ENCODE results near the gene UVSSA. TPM values are rescaled to one million over a fixed set of nuclear protein-coding genes. Genes with fewer than 3 reads are reported as not detected.

The UVSSA gene
- total RNA-seq, 3 donors from 2014 or later (not counting 1 experiment from before 2014, with no cell fraction given), result 48.0 to 59.4 (median 56.4) TPM

DNA sequence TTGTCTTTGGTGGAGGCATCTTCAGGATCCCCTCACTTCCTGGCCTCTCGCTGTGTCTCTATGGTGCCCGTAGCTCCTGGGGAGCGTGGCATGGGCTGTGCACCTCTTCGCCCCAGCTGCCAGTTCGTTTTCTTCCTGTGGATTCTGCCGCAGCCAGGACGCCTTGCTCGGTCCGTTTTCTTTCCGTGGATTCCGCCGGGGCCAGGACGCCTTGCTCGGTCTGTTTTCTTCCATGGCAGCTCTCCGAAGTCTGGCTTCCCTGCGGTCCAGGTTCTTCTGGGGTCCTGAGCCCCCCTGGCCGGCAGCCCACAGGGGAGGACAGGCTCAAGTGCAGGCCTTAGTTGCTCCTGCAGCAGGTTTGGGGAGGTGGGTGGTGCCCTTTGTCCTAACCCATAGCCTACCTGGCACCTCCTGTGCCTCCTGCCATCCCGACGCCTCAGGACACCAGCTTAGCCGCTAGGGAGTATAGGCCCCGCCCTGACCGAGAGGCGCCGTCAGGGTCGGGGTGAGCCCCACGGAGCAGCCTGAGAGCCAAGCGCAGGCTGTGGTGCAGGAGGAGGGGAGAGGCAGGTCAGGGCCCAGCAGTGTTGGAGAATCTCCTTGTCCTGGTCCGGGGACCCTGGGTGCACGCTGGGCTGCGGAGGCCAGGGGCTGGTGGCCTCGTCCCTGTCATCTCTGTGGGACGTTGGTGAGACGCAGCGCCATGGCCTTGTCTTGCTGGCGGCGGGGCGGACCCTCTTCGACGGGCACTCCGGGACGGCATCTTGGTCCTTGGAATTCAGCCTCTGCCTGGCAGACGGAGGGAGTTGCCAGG lies 27.1 kb downstream of the UVSSA start:
- Histone ChIP-seq H3K36me3 (ENCODE audit: control insufficient read depth, insufficient read depth, low read length) (peaks cover 16% of the 10 kb centered on the region), H3K9me3 (ENCODE audit: control insufficient read depth, insufficient read depth, low read length) (no peaks in the 10 kb centered on the region), H3K27ac (ENCODE audit: low read length) (no peak overlapping the region), H3K4me1 (ENCODE audit: control insufficient read depth, insufficient read depth, low read length) (no peaks in the 10 kb centered on the region), H3K4me3 (ENCODE audit: low read length) (no peak overlapping the region), H3K27me3 (ENCODE audit: control insufficient read depth, insufficient read depth, low read length) (no peaks in the 10 kb centered on the region)
- 96% methylated on average over 42 of the region's 42 CpGs for WGBS (ENCODE audit: insufficient coverage)
- H3K4me3 Mint-ChIP-seq, result no peak overlapping the region
- DNase-seq (no peak), ATAC-seq (no peak)
- intact Hi-C loops (cut with micrococcal nuclease), result no loop called here
- H3K27me3 Mint-ChIP-seq (ENCODE audit: low read depth in 2 of 2), result no peaks in the 10 kb centered on the region
- peaks cover 4% of the 10 kb centered on the region in 2 donors for H3K4me1 Mint-ChIP-seq
- H3K36me3 Mint-ChIP-seq, result no peaks in the 10 kb centered on the region
- no peak for TF ChIP-seq CTCF (IDR thresholded peaks at IDR 0.05)
- no peak overlapping the region for H3K27ac Mint-ChIP-seq
- no peaks in the 10 kb centered on the region for H3K9me3 Mint-ChIP-seq

- H3K27ac Mint-ChIP-seq, result no peak overlapping the region
- H3K4me3 ChIP-seq (ENCODE audit: low read length), result no peak overlapping the region
- no peaks in the 10 kb centered on the region for H3K4me1 ChIP-seq (ENCODE audit: control insufficient read depth, insufficient read depth, low read length)
- no peak for TF ChIP-seq CTCF (IDR thresholded peaks at IDR 0.05)
- H3K36me3 ChIP-seq (ENCODE audit: control insufficient read depth, insufficient read depth, low read length), result peaks cover 16% of the 10 kb centered on the region
- no peaks in the 10 kb centered on the region for H3K9me3 Mint-ChIP-seq
- no peaks in the 10 kb centered on the region for H3K27me3 Mint-ChIP-seq (ENCODE audit: low read depth in 2 of 2)
- no peaks in the 10 kb centered on the region for H3K27me3 ChIP-seq (ENCODE audit: control insufficient read depth, insufficient read depth, low read length)
- DNase-seq, result no peak
- H3K4me3 Mint-ChIP-seq, result no peak overlapping the region
- H3K36me3 Mint-ChIP-seq, result no peaks in the 10 kb centered on the region
- H3K9me3 ChIP-seq (ENCODE audit: control insufficient read depth, insufficient read depth, low read length), result no peaks in the 10 kb centered on the region
- ATAC-seq, result no peak
- WGBS (ENCODE audit: insufficient coverage), result 92% methylated on average over 14 of the region's 14 CpGs
- peaks cover 4% of the 10 kb centered on the region in 2 donors for H3K4me1 Mint-ChIP-seq
- no peak overlapping the region for H3K27ac ChIP-seq (ENCODE audit: low read length)
- intact Hi-C loops (cut with micrococcal nuclease), result no loop called here
Observed at GRCh38 chr4:1374706-1375045, 27.7 kb downstream of the UVSSA start.

DNA sequence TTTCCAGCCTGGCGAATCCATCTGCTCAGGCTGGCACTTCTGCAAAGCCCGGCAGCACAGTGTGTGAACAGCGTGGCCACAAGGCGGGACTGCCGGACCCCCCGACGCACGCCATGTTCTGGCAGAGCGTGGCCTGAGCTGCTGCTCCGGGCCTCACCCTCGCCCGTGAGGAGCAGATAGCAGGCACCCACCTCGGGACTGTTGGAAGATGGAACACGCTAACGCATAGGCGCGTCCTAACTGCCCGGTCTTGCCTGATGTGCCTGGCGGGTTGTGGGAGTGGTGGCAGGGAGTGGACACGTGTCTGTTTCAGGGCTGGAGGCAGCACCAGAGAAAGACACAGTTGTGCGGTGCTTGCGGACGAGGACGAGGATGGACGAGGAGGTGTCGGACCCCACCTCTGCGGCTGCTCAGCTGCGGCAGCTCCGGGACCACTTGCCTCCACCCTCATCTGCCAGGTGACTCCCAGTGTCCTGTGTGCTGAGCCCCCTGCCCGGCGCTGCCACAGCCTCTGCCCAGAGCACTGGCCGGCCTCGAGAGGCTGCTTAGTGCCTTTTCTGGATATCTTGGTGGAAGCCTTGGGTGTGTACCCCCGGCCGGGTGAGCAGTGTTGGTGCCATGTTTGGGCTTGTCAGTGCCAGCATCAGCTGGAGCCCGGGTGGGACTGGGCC lies 28.2 kb downstream of the UVSSA start:
- Mint-ChIP-seq H3K27ac (no peak overlapping the region), H3K36me3 (no peaks in the 10 kb centered on the region), H3K27me3 (ENCODE audit: low read depth in 2 of 2) (no peaks in the 10 kb centered on the region), H3K4me1 (peaks cover 4% of the 10 kb centered on the region in 2 donors), H3K9me3 (no peaks in the 10 kb centered on the region), H3K4me3 (no peak overlapping the region)
- Histone ChIP-seq H3K36me3 (ENCODE audit: control insufficient read depth, insufficient read depth, low read length) (peaks cover 16% of the 10 kb centered on the region), H3K4me3 (ENCODE audit: low read length) (no peak overlapping the region), H3K4me1 (ENCODE audit: control insufficient read depth, insufficient read depth, low read length) (no peaks in the 10 kb centered on the region), H3K9me3 (ENCODE audit: control insufficient read depth, insufficient read depth, low read length) (no peaks in the 10 kb centered on the region), H3K27ac (ENCODE audit: low read length) (no peak overlapping the region), H3K27me3 (ENCODE audit: control insufficient read depth, insufficient read depth, low read length) (no peaks in the 10 kb centered on the region)
- ATAC-seq, result no peak
- TF ChIP-seq CTCF (IDR thresholded peaks at IDR 0.05), result no peak
- no peak for DNase-seq
- intact Hi-C loops (cut with micrococcal nuclease), result no loop called here
- WGBS (ENCODE audit: insufficient coverage), result 96% methylated on average over 36 of the region's 36 CpGs
